Neuron (in vitro differentiated cells): ENCODE data around the gene C19orf53.

ENCODE experiments used
- H2AFZ ChIP-seq: one replicate; pipeline ENCODE4 v1.6.1; 2013; ENCODE audit warnings: low read depth, mild to moderate bottlenecking, inconsistent platforms, low read length, moderate library complexity
- H3K27me3 ChIP-seq: one replicate; pipeline ENCODE4 v1.6.1; 2013; ENCODE audit warnings: low read length; ENCODE audit not compliant: insufficient read depth
- H3K36me3 ChIP-seq: one replicate; pipeline ENCODE4 v1.6.1; 2013; ENCODE audit warnings: low read length; ENCODE audit not compliant: insufficient read depth
- H3K4me1 ChIP-seq: one replicate; pipeline ENCODE4 v1.6.1; 2013; ENCODE audit warnings: low read length; ENCODE audit not compliant: insufficient read depth
- H3K4me3 ChIP-seq: 2 replicates; pipeline ENCODE4 v1.5.1; 2013; ENCODE audit warnings: mild to moderate bottlenecking, low read length, moderate library complexity
- H3K9me3 ChIP-seq: one replicate; pipeline ENCODE4 v1.6.1; 2013; ENCODE audit warnings: low read length

The C19orf53 gene

GRCh38 chr19:13794757-13795589 lies 20.7 kb downstream of the C19orf53 start, which contains the start of gene ZSWIM4:
Gene ZSWIM4 (plus strand): TSS chr19:13795443. CDS start chr19:13795649, 206 bp downstream.
- Histone ChIP-seq H3K9me3 (no peaks in the 10 kb centered on the region), H3K4me1 (peaks cover 16% of the 10 kb centered on the region)

GRCh38 chr19:13795595-13796300 lies 21.5 kb downstream of the C19orf53 start:
- H3K9me3 ChIP-seq, result no peaks in the 10 kb centered on the region
- no peaks in the 10 kb centered on the region for H3K27me3 ChIP-seq
- peaks cover 4% of the 10 kb centered on the region for H3K36me3 ChIP-seq
- peak overlapping the region; percentile 87 for H3K4me3 ChIP-seq
- peaks cover 16% of the 10 kb centered on the region for H3K4me1 ChIP-seq
- peak overlapping the region; percentile 12 for H2AFZ ChIP-seq

More at GRCh38 chr19:13794757-13795589, 20.7 kb downstream of the C19orf53 start, which contains the start of gene ZSWIM4:
- Histone ChIP-seq H2AFZ (peak within 1 kb of the TSS; percentile 83), H3K27me3 (no peaks in the 10 kb centered on the region), H3K36me3 (peaks cover 4% of the 10 kb centered on the region), H3K4me3 (peak within 1 kb of the TSS; percentile 87)

- Histone ChIP-seq H3K27me3 (no peaks in the 10 kb centered on the region), H3K4me1 (peaks cover 16% of the 10 kb centered on the region), H3K9me3 (no peaks in the 10 kb centered on the region), H3K36me3 (peaks cover 4% of the 10 kb centered on the region), H2AFZ (no peak overlapping the region), H3K4me3 (peak overlapping the region; percentile 87)
These were observed 22.2 kb downstream of the C19orf53 start for GRCh38 chr19:13796301-13797057.

GRCh38 chr19:13797058-13797440 lies 22.8 kb downstream of the C19orf53 start:
- Histone ChIP-seq H3K27me3 (no peaks in the 10 kb centered on the region), H3K9me3 (no peaks in the 10 kb centered on the region), H3K4me3 (peak overlapping the region; percentile 87), H3K36me3 (peaks cover 4% of the 10 kb centered on the region), H3K4me1 (peaks cover 16% of the 10 kb centered on the region), H2AFZ (no peak overlapping the region)

GRCh38 chr19:13797870-13798269 lies 23.6 kb downstream of the C19orf53 start:
- peaks cover 16% of the 10 kb centered on the region for H3K4me1 ChIP-seq
- no peak overlapping the region for H2AFZ ChIP-seq
- no peak overlapping the region for H3K4me3 ChIP-seq
- H3K36me3 ChIP-seq, result peaks cover 4% of the 10 kb centered on the region
- H3K9me3 ChIP-seq, result no peaks in the 10 kb centered on the region
- no peaks in the 10 kb centered on the region for H3K27me3 ChIP-seq

GRCh38 chr19:13799669-13800068 lies 25.4 kb downstream of the C19orf53 start:
- Histone ChIP-seq H3K36me3 (peaks cover 8% of the 10 kb centered on the region), H3K9me3 (no peaks in the 10 kb centered on the region), H2AFZ (no peak overlapping the region), H3K27me3 (no peaks in the 10 kb centered on the region), H3K4me3 (no peak overlapping the region), H3K4me1 (peaks cover 16% of the 10 kb centered on the region)

- H3K36me3 ChIP-seq, result peaks cover 20% of the 10 kb centered on the region
- no peaks in the 10 kb centered on the region for H3K4me1 ChIP-seq
- H3K27me3 ChIP-seq, result no peaks in the 10 kb centered on the region
- no peak overlapping the region for H2AFZ ChIP-seq
- H3K4me3 ChIP-seq, result no peak overlapping the region
- H3K9me3 ChIP-seq, result peaks cover 3% of the 10 kb centered on the region
These were observed 28.8 kb downstream of the C19orf53 start for GRCh38 chr19:13803038-13803437.

- Histone ChIP-seq H3K9me3 (peaks cover 3% of the 10 kb centered on the region), H3K4me3 (no peak overlapping the region), H2AFZ (no peak overlapping the region), H3K27me3 (no peaks in the 10 kb centered on the region), H3K36me3 (peaks cover 30% of the 10 kb centered on the region), H3K4me1 (no peaks in the 10 kb centered on the region)
These were observed 30.8 kb downstream of the C19orf53 start for GRCh38 chr19:13804830-13805683.

- H3K36me3 ChIP-seq, result peaks cover 37% of the 10 kb centered on the region
- H3K4me3 ChIP-seq, result no peak overlapping the region
- no peaks in the 10 kb centered on the region for H3K27me3 ChIP-seq
- no peak overlapping the region for H2AFZ ChIP-seq
- H3K9me3 ChIP-seq, result peaks cover 3% of the 10 kb centered on the region
- no peaks in the 10 kb centered on the region for H3K4me1 ChIP-seq
These were observed 32.5 kb downstream of the C19orf53 start for GRCh38 chr19:13806728-13807127.

- no peaks in the 10 kb centered on the region for H3K4me1 ChIP-seq
- no peak overlapping the region for H3K4me3 ChIP-seq
- H3K9me3 ChIP-seq, result peaks cover 3% of the 10 kb centered on the region
- no peak overlapping the region for H2AFZ ChIP-seq
- no peaks in the 10 kb centered on the region for H3K27me3 ChIP-seq
- H3K36me3 ChIP-seq, result peaks cover 38% of the 10 kb centered on the region
These were observed 33.3 kb downstream of the C19orf53 start for GRCh38 chr19:13807421-13808021.

GRCh38 chr19:13808856-13809255 lies 34.6 kb downstream of the C19orf53 start:
- Histone ChIP-seq H3K27me3 (no peaks in the 10 kb centered on the region), H2AFZ (no peak overlapping the region), H3K4me1 (no peaks in the 10 kb centered on the region), H3K36me3 (peaks cover 48% of the 10 kb centered on the region), H3K4me3 (no peak overlapping the region), H3K9me3 (peaks cover 7% of the 10 kb centered on the region)

- H3K4me3 ChIP-seq, result no peak overlapping the region
- H3K27me3 ChIP-seq, result no peaks in the 10 kb centered on the region
- H3K36me3 ChIP-seq, result peaks cover 60% of the 10 kb centered on the region
- H3K9me3 ChIP-seq, result peaks cover 3% of the 10 kb centered on the region
- H2AFZ ChIP-seq, result no peak overlapping the region
- H3K4me1 ChIP-seq, result no peaks in the 10 kb centered on the region
These were observed 38.3 kb downstream of the C19orf53 start for GRCh38 chr19:13812544-13812943.
